GM12878 (cell line): ENCODE data around the gene ZFAND2B.

Source experiments
- SIN3A ChIP-seq: IDR thresholded peaks from 2 replicates; pipeline ENCODE4 v1.6.1; 2012; ENCODE audit warnings: low read depth, low read length, improper control_type of control experiment
- TARDBP ChIP-seq: IDR thresholded peaks from 2 replicates; pipeline ENCODE4 v1.6.1; 2016; ENCODE audit warnings: borderline replicate concordance
- ZBED1 ChIP-seq: IDR thresholded peaks from 2 replicates; pipeline ENCODE4 v1.6.1; 2016; ENCODE audit warnings: borderline replicate concordance
- TF ChIP-seq, protein P1 (sequence below): IDR thresholded peaks from 2 replicates; pipeline ENCODE4 v1.6.1; 2012; ENCODE audit warnings: low read length, inconsistent platforms

DNA sequence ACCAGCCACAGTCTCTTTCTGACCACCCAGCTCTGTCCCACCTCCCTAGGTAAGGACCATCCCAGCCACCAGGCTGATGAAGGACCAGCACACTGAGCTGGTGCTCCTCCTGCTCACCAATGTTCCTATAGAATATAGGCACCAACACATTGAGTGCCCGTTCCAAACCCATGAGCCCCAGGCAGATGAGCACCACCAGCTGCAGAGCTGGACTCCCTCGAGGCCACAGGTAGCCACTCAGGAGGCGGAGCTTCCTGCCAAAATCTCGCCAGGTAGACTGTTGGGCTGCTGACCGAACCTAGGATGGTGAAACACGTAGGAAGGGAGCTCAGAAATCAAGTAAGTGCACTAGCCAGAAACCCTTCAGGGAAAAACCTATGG, 9.9 kb downstream of the ZFAND2B start:
- TF ChIP-seq TARDBP (no peak), ZBED1 (no peak), SIN3A (no peak)
- TF ChIP-seq, protein P1, sequence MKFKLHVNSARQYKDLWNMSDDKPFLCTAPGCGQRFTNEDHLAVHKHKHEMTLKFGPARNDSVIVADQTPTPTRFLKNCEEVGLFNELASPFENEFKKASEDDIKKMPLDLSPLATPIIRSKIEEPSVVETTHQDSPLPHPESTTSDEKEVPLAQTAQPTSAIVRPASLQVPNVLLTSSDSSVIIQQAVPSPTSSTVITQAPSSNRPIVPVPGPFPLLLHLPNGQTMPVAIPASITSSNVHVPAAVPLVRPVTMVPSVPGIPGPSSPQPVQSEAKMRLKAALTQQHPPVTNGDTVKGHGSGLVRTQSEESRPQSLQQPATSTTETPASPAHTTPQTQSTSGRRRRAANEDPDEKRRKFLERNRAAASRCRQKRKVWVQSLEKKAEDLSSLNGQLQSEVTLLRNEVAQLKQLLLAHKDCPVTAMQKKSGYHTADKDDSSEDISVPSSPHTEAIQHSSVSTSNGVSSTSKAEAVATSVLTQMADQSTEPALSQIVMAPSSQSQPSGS: no peak
